ENCODE data around the gene MAPK13.

GRCh38 chr6:36150283-36150682 is 20.0 kb downstream of the MAPK13 start:
- TF ChIP-seq CTCF (conservative IDR thresholded peaks at IDR 0.05; ENCODE audit: low read depth, low read length) (no peak), EZH2 (IDR thresholded peaks at IDR 0.05; ENCODE audit: borderline replicate concordance, low read depth, low read length, poor library complexity, severe bottlenecking) (no peak)
